Caco-2 (cell line): ENCODE results near the gene NXPH4. TPM values are rescaled to one million over a fixed set of nuclear protein-coding genes. Genes with fewer than 3 reads are reported as not detected.

Experiments used
- BruUV-seq: library from RNA; stranded (reverse); fragments of 400-500 nt; replicated peaks from 2 replicates; lab custom pipeline; 2021; lab: Mats Ljungman, UMichigan
- CTCF ChIA-PET: fragments of 300-600 bp; sonication (Branson Sonifier 250); formaldehyde crosslinking; loops from one replicate; lab custom pipeline; 2022; ENCODE audit warnings: antibody characterized with exemption; lab: Charles Lee
- POLR2A ChIA-PET: fragments of 300-600 bp; sonication (Branson Sonifier 250); formaldehyde crosslinking; loops from one replicate; lab custom pipeline; 2022; ENCODE audit warnings: antibody characterized with exemption; lab: Charles Lee
- DNase-seq, 2 experiments: peaks; one replicate each; pipeline versions ENCODE4 v3.0.0 to v3.0.0-alpha.2; 2020 to 2022
- H3K27me3 ChIP-seq: replicated peaks from 2 replicates; pipeline ENCODE4 v1.6.0; 2011; ENCODE audit warnings: low read length; ENCODE audit not compliant: control insufficient read depth, insufficient read depth
- H3K36me3 ChIP-seq: 2 replicates; pipeline ENCODE4 v1.5.1; 2011; ENCODE audit warnings: low read length; ENCODE audit not compliant: control insufficient read depth, insufficient read depth
- H3K4me1 ChIP-seq: fragments of 250-450 bp; sonication (Bioruptor Pico); 2 replicates; pipeline ENCODE4 v1.5.1; 2020; ENCODE audit warnings: mild to moderate bottlenecking
- H3K4me3 ChIP-seq: 2 replicates; pipeline ENCODE4 v1.5.1; 2011; ENCODE audit warnings: low read depth, mild to moderate bottlenecking, control low read depth, low read length
- H3K9me3 ChIP-seq: fragments of 250-450 bp; sonication (Bioruptor Pico); 2 replicates; pipeline ENCODE4 v1.5.1; 2020; ENCODE audit warnings: mild to moderate bottlenecking, moderate library complexity
- H3K27ac Mint-ChIP-seq: one replicate; pipeline ENCODE4 v1.8.0; 2022; ENCODE audit warnings: mixed read lengths; ENCODE audit not compliant: unreplicated experiment
- H3K27me3 Mint-ChIP-seq: one replicate; pipeline ENCODE4 v1.8.0; 2022; ENCODE audit warnings: mixed read lengths; ENCODE audit not compliant: insufficient read depth, unreplicated experiment
- H3K36me3 Mint-ChIP-seq: one replicate; pipeline ENCODE4 v1.8.0; 2022; ENCODE audit warnings: mild to moderate bottlenecking, mixed read lengths; ENCODE audit not compliant: insufficient read depth, unreplicated experiment
- H3K4me1 Mint-ChIP-seq: one replicate; pipeline ENCODE4 v1.8.0; 2022; ENCODE audit warnings: low read depth, mixed read lengths; ENCODE audit not compliant: unreplicated experiment
- H3K4me3 Mint-ChIP-seq: one replicate; pipeline ENCODE4 v1.8.0; 2022; ENCODE audit warnings: mild to moderate bottlenecking, moderate library complexity, mixed read lengths; ENCODE audit not compliant: unreplicated experiment
- H3K9me3 Mint-ChIP-seq: one replicate; pipeline ENCODE4 v1.8.0; 2022; ENCODE audit warnings: mixed read lengths; ENCODE audit not compliant: unreplicated experiment
- intact Hi-C: fragments of 100-400 bp; cut with micrococcal nuclease; formaldehyde crosslinking; loops from one replicate; pipeline ENCODE4 v1.10.0; 2022; ENCODE audit not compliant: unreplicated experiment
- total RNA-seq: library from RNA; stranded (reverse); gene quantifications from 2 replicates; pipeline ENCODE4 v1.2.3, GENCODE V29; 2022
- TF ChIP-seq, protein P1 (sequence below), 2 experiments: fragments of 200-600 bp in 1 of 2; IDR thresholded peaks; 1 replicate in 1 of 2; 2 replicates in 1 of 2; pipeline versions ENCODE4 v1.5.1 to v1.8.0; 2011 to 2022; ENCODE audit warnings: antibody characterized with exemption in 1 of 2, control low read depth in 1 of 2, inconsistent platforms in 1 of 2, low read depth in 1 of 2, low read length in 1 of 2, mild to moderate bottlenecking in 1 of 2, moderate library complexity in 1 of 2; ENCODE audit not compliant: insufficient read depth in 1 of 2, severe bottlenecking in 1 of 2, unreplicated experiment in 1 of 2

NXPH4 gene
- total RNA-seq, 1 experiment from 2014 or later, result 10.0 TPM

- TF ChIP-seq, protein P1, sequence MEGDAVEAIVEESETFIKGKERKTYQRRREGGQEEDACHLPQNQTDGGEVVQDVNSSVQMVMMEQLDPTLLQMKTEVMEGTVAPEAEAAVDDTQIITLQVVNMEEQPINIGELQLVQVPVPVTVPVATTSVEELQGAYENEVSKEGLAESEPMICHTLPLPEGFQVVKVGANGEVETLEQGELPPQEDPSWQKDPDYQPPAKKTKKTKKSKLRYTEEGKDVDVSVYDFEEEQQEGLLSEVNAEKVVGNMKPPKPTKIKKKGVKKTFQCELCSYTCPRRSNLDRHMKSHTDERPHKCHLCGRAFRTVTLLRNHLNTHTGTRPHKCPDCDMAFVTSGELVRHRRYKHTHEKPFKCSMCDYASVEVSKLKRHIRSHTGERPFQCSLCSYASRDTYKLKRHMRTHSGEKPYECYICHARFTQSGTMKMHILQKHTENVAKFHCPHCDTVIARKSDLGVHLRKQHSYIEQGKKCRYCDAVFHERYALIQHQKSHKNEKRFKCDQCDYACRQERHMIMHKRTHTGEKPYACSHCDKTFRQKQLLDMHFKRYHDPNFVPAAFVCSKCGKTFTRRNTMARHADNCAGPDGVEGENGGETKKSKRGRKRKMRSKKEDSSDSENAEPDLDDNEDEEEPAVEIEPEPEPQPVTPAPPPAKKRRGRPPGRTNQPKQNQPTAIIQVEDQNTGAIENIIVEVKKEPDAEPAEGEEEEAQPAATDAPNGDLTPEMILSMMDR (IDR thresholded peaks at IDR 0.05; ENCODE audit: insufficient read depth in 1 of 2, low read depth in 1 of 2, low read length in 1 of 2, severe bottlenecking in 1 of 2, unreplicated experiment in 1 of 2), result no peak
- DNase-seq, result no peak
- H3K36me3 Mint-ChIP-seq, result peaks cover 86% of the 10 kb centered on the region
- Histone ChIP-seq H3K9me3 (no peaks in the 10 kb centered on the region), H3K27me3 (peaks cover 7% of the 10 kb centered on the region), H3K4me1 (peaks cover 19% of the 10 kb centered on the region), H3K36me3 (peaks cover 2% of the 10 kb centered on the region; the same call in 1 of the 2 replicates), H3K4me3 (no peak overlapping the region)
- H3K27ac Mint-ChIP-seq, result peak overlapping the region; percentile 83
- H3K4me1 Mint-ChIP-seq, result peaks cover 39% of the 10 kb centered on the region
- H3K27me3 Mint-ChIP-seq, result peaks cover 5% of the 10 kb centered on the region
- CTCF ChIA-PET, result interaction anchor here (0.8 to 6.3 kb wide), 4 partner anchors 8 to 21 kb away, joined by 6 to 70 read pairs (median 8); partner anchors contain the start of genes NXPH4, SHMT2 and STAC3
- no peaks in the 10 kb centered on the region for H3K9me3 Mint-ChIP-seq
- no TSS peak for BruUV-seq
- POLR2A ChIA-PET, result interaction anchor here (1.1 to 3.3 kb wide), 2 partner anchors 8 to 109 kb away, joined by 3 to 36 read pairs; partner anchors contain the start of genes LRP1 and SHMT2
- intact Hi-C loops, result loop anchor here (2.0 kb wide), 1 partner anchor 61 kb away; no protein-coding TSS in a partner anchor
- peak overlapping the region; percentile 79 for H3K4me3 Mint-ChIP-seq
Measured at GRCh38 chr12:57237596-57237931, 21.0 kb downstream of the NXPH4 start.

DNA sequence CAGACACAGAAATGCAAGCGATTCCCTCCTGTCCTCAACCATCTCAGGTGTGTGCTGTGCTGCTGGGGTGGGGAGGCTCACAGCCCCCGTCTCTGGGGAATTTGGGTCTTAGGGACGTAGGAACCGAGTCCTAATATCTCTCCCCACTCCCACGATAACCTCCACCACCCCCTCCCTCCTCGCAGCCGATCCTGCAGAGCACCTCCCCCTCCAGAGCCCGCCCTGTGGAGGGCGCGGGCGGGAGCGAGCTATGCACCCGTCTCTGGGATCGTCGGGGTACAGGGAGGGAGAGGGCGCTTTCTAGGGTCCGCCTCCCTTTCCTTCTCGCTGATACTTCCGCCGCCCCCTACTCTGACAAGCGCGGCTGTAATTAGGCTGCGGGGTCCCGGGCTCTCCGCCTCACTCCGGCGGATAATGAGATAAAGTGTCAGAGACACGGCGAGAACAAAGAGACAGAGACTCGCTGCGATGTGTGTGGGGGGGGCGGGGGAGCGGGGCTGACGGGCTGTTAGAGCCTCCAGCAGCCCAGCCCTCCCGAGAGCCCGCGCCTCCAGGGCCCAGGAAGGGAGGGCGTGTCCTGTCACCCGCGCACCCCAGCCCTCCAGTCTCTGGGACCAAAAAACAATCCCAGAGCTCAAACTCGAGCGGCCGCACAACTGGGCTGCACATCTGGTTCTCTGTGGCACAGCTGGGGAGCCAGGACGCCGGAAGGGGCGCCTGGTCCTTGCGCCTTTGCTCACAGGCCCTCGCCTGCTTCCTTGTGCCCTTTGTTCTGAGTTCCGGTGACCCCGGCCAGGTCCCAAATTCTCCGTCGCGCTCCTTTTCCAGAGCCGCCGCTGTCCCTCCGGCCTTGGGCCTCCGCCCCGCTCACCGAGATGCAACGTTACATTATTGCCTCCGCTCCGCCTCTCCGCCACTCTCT, 21.6 kb downstream of the NXPH4 start:
- TF ChIP-seq, protein P1 (IDR thresholded peaks at IDR 0.05; ENCODE audit: insufficient read depth in 1 of 2, low read depth in 1 of 2, low read length in 1 of 2, severe bottlenecking in 1 of 2, unreplicated experiment in 1 of 2), result no peak
- intact Hi-C loops, result loop anchor here (1.0 to 2.0 kb wide), 3 partner anchors 9 to 61 kb away; partner anchors contain the start of gene SHMT2
- peaks cover 7% of the 10 kb centered on the region for H3K27me3 ChIP-seq
- DNase-seq, result peak in 1 of 2 experiments; percentile 40
- H3K4me3 ChIP-seq, result peak overlapping the region; percentile 43
- peak overlapping the region; percentile 83 for H3K27ac Mint-ChIP-seq
- H3K4me1 ChIP-seq, result peaks cover 19% of the 10 kb centered on the region
- peaks cover 43% of the 10 kb centered on the region for H3K4me1 Mint-ChIP-seq
- peaks cover 7% of the 10 kb centered on the region for H3K27me3 Mint-ChIP-seq
- H3K36me3 ChIP-seq, result no peaks in the 10 kb centered on the region
- peak overlapping the region; percentile 79 for H3K4me3 Mint-ChIP-seq
- BruUV-seq, result no TSS peak
- H3K36me3 Mint-ChIP-seq, result peaks cover 84% of the 10 kb centered on the region
- POLR2A ChIA-PET, result interaction anchor here (0.5 to 3.3 kb wide), 3 partner anchors 8 to 110 kb away, joined by 3 to 36 read pairs (median 9); partner anchors contain the start of genes LRP1 and SHMT2
- H3K9me3 ChIP-seq, result no peaks in the 10 kb centered on the region
- H3K9me3 Mint-ChIP-seq, result no peaks in the 10 kb centered on the region
- CTCF ChIA-PET, result interaction anchor here (0.7 to 6.4 kb wide), 8 partner anchors 8 to 169 kb away, joined by 3 to 80 read pairs (median 8); partner anchors contain the start of genes NXPH4, SHMT2 and STAC3
